Measurements from ENCODE around the gene PLCH2.

The PLCH2 gene

DNA sequence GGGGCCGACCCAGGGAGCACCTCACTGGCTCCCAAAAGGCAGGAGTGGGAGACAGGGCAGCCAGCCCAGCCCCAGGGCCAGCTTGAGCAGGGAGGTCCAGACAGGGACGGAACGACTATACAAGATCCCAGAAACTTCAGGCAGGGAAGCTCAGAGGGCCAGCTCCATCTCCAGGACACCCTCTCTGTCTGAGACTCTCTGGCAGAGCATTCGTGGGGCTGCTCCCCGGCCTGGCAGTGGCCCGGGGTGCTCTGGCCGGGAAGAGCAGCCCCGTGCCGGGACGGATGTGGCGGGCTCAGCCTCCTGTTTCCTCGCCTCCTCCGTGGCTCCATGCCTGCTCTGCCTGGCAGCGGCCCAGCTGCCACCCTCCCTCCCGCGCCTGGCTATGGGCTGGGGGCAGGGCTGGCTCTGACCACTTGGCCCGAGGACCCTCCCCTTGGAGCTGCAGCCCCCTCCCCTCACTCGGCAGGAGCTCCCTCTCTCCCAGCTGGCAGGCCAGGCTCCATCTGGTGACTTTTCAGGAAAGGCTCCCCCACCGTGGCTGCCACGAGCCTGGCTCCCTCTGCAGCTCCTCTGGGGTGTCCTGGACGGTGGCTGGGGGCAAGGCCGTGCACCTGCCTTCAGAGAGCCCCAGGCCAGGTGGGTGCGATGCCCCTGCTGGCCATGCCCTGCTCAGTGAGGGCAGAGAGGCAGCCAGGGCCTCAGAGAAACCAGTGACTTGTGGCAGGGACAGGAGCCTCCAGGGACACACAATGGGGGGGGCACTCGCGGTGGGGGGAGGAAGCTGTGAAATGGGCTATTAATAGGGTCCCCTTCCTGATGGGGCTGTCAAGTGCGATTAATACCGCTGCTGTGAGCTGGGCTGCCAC, 5.6 kb upstream of the PLCH2 start:
- H3K27me3 Mint-ChIP-seq: no peaks in the 10 kb centered on the region
- no peak for ATAC-seq (replicated peaks; ENCODE audit: extremely low read depth, poor library complexity, severe bottlenecking)
- H3K9me3 Mint-ChIP-seq: no peaks in the 10 kb centered on the region
- no peak overlapping the region for H3K27ac Mint-ChIP-seq (ENCODE audit: low read depth)
- DNase-seq (ENCODE audit: low spot score in 2 of 2): no peak
- peaks cover 6% of the 10 kb centered on the region for H3K36me3 Mint-ChIP-seq (ENCODE audit: insufficient read depth)
- H3K4me1 Mint-ChIP-seq: peaks cover 15% of the 10 kb centered on the region
- H3K4me3 Mint-ChIP-seq: no peak overlapping the region

DNA sequence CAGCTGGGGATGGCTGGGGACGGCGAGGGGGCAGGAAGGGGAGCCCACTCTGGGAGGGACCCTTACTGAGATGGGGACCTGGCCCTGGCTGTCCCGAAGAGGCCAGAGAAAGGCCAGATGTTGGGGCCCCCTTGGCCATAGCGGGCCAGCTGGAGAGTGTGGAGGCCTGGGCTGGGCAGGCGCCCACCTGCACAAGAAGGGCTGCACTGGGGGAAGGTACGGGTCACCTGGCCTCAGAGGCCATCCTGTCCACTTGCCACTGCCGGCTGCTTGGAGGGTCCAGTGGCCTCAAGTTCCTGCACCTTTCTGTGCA, 5.0 kb upstream of the PLCH2 start:
- H3K27ac Mint-ChIP-seq (ENCODE audit: low read depth): no peak overlapping the region

DNA sequence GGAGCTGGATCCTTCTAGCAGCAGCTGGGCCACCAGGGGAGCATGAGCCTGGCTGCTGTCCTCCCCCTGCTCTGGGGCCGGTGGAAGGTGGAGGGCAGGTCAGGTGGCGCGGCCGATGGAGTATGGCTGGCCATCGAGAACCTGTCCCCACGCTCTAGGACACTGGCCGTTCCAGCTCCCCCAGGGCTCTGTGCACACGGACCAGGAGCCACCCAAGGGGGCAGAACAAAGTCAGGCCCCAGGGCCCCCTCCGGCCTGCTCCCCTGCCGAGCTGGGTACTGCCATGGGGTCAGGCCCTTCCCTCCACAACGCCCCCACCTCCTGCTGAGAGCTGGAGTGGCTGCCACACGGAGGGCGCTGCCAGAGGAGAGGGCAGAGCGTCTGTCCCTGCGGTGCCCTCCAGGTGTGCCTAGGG, 4.5 kb upstream of the PLCH2 start:
- peaks cover 12% of the 10 kb centered on the region for H3K4me1 Mint-ChIP-seq
- H3K36me3 Mint-ChIP-seq (ENCODE audit: insufficient read depth): peaks cover 5% of the 10 kb centered on the region
- no peaks in the 10 kb centered on the region for H3K27me3 Mint-ChIP-seq
- DNase-seq (ENCODE audit: low spot score in 2 of 2) (no peak), ATAC-seq (replicated peaks; ENCODE audit: extremely low read depth, poor library complexity, severe bottlenecking) (no peak)
- H3K27ac Mint-ChIP-seq (ENCODE audit: low read depth): no peak overlapping the region
- H3K9me3 Mint-ChIP-seq: no peaks in the 10 kb centered on the region
- H3K4me3 Mint-ChIP-seq: no peak overlapping the region

More for the DNA sequence above, 5.0 kb upstream of the PLCH2 start:
- DNase-seq (ENCODE audit: low spot score in 2 of 2) (no peak), ATAC-seq (replicated peaks; ENCODE audit: extremely low read depth, poor library complexity, severe bottlenecking) (no peak)
- no peak overlapping the region for H3K4me3 Mint-ChIP-seq
- H3K9me3 Mint-ChIP-seq: no peaks in the 10 kb centered on the region
- H3K27me3 Mint-ChIP-seq: no peaks in the 10 kb centered on the region
- peaks cover 6% of the 10 kb centered on the region for H3K36me3 Mint-ChIP-seq (ENCODE audit: insufficient read depth)
- peaks cover 15% of the 10 kb centered on the region for H3K4me1 Mint-ChIP-seq

DNA sequence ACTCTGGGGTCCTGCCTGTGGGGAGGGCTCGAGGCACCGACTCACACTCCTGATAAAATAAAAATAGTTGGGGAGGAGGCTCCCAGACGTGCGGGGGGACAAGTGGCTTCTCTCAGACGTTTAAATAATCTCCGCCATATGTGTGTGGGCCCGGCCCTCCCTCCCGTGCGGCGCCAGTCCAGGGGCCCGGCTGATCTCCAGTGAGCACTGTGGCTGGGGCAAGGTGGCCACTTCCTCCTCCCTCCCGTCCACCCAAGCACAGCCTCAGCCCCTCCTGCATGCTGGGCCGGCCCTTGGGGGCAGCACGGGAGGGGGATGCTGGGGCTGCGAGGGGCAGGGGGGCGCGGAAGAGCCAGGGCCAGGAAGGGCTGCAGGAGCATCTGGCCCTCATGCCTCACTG, 4.0 kb upstream of the PLCH2 start:
- Mint-ChIP-seq H3K4me1 (peaks cover 9% of the 10 kb centered on the region), H3K36me3 (ENCODE audit: insufficient read depth) (peaks cover 5% of the 10 kb centered on the region), H3K9me3 (no peaks in the 10 kb centered on the region), H3K27ac (ENCODE audit: low read depth) (no peak overlapping the region), H3K27me3 (no peaks in the 10 kb centered on the region), H3K4me3 (no peak overlapping the region)
- DNase-seq (ENCODE audit: low spot score in 2 of 2): no peak
- no peak for ATAC-seq (replicated peaks; ENCODE audit: extremely low read depth, poor library complexity, severe bottlenecking)

DNA sequence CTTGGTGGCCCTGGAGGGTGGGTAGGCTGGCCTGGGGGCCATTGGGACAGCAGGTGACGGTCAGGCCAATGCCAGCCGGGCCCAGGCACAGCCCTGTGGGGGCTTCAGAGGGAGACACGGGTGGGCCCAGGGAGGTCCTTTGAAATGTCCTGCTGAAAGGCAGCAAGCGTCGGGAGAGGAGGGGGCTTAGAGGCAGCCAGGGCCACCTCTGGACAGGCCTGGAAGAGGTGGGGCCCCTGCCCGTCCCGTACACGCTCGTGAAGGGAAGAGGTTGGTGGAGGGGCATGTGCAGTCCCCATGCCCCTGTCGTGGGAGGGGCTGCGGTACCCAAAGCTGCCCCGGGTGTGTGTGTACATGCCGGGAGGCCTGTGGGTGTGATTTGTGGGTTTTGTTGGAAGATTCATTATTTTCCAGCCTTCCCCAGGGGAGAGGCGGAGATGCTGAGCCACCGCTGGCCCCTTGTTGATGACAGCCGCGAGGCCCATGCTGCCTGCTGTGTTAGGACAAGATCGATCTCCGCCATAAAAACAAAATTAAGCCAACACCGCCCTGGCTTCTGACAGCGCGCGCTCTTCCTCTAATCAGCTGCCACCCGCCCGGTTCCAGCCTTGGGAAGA, 3.4 kb upstream of the PLCH2 start:
- Mint-ChIP-seq H3K4me3 (no peak overlapping the region), H3K9me3 (no peaks in the 10 kb centered on the region), H3K27me3 (no peaks in the 10 kb centered on the region), H3K27ac (ENCODE audit: low read depth) (no peak overlapping the region), H3K36me3 (ENCODE audit: insufficient read depth) (peaks cover 5% of the 10 kb centered on the region), H3K4me1 (peaks cover 9% of the 10 kb centered on the region)
- ATAC-seq (replicated peaks; ENCODE audit: extremely low read depth, poor library complexity, severe bottlenecking) (no peak), DNase-seq (ENCODE audit: low spot score in 2 of 2) (no peak)

DNA sequence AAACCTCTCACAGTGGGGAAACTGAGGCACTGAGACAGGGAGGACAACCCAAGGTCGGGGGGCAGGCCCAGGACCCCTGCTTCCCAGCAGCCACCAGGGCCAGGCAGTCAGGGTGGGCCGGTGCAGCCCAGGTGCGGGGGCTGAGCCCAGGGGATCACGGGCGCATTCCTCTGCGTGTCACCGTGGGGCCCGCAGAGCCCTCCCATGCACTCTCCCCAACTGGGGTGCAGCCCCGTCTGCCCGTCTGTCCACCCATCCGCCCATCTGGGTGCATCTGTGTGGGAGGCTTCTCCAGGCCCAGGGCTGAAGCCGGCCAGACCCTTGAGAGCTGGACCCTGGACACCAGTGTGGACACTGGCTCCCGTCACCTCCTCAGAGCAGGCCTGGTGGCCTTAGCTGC, 2.9 kb upstream of the PLCH2 start:
- H3K27ac Mint-ChIP-seq (ENCODE audit: low read depth): no peak overlapping the region
- H3K4me1 Mint-ChIP-seq: peaks cover 9% of the 10 kb centered on the region
- no peaks in the 10 kb centered on the region for H3K9me3 Mint-ChIP-seq
- ATAC-seq (replicated peaks; ENCODE audit: extremely low read depth, poor library complexity, severe bottlenecking) (no peak), DNase-seq (ENCODE audit: low spot score in 2 of 2) (no peak)
- peaks cover 3% of the 10 kb centered on the region for H3K36me3 Mint-ChIP-seq (ENCODE audit: insufficient read depth)
- H3K4me3 Mint-ChIP-seq: no peak overlapping the region
- no peaks in the 10 kb centered on the region for H3K27me3 Mint-ChIP-seq

DNA sequence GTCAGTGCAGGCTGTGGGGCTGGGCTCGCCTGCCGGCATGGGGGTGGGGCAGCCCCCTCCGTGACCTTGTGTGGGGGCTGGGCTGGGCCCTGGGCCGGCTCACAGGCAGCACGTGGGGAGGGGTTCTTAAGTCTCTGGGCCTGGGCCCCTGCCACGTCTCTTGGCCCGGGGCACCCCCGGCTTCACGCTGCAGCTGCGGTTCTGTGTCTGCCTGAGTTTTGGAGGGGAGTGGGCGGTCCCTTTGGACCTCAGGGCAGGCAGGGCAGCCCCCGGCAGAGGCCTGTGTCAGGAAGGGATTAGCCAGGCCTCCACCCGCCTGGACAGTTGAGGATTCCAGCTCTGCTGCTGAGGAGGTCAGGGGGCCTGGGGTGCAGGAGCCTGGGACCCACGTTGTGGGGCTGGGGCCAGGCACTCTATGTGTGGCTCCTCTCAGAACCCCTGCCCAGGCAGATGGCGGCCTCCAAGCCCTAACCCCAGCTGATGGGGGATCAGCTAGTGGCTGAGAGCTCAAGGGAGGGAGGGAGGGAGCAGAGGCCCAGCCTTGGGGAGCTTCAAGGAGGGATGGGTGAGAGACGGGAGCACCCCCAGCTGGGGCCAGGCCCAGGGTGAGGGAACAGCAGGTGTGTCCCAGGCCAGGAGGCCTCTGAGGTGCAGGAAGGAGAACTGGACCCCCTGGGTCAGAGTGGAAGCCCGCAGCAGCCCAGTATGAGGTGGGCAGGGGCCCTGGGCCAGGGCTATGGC, 1.8 kb upstream of the PLCH2 start:
- peaks cover 5% of the 10 kb centered on the region for H3K4me1 Mint-ChIP-seq
- no peak overlapping the region for H3K4me3 Mint-ChIP-seq
- H3K36me3 Mint-ChIP-seq (ENCODE audit: insufficient read depth): peaks cover 4% of the 10 kb centered on the region
- H3K9me3 Mint-ChIP-seq: no peaks in the 10 kb centered on the region
- H3K27me3 Mint-ChIP-seq: no peaks in the 10 kb centered on the region
- ATAC-seq (replicated peaks; ENCODE audit: extremely low read depth, poor library complexity, severe bottlenecking): no peak
- no peak overlapping the region for H3K27ac Mint-ChIP-seq (ENCODE audit: low read depth)
- no peak for DNase-seq (ENCODE audit: low spot score in 2 of 2)

DNA sequence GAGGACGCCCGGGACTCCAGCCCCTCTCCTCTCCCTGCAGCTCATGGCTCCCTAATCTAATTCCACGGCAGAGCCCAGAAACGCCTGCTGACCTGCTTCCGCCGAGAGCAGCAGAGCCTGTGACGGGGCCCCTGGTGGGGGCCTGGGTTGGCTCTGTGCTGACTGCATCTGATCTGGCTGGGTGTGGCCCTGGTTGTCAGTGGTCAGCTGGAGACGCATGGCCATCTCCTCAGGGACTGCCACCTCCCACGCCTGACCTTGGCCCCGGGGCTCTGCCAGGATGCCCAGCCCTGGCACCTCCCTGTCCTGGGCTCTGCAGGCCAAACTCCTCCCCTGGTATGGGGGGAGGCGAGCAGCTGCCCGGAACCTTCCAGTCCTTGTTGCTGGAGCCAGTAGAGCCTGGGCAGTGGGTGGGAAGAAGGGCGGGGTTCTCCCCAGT, 1.1 kb upstream of the PLCH2 start:
- ATAC-seq (replicated peaks; ENCODE audit: extremely low read depth, poor library complexity, severe bottlenecking) (no peak), DNase-seq (ENCODE audit: low spot score in 2 of 2) (no peak)
- no peak overlapping the region for H3K4me3 Mint-ChIP-seq
- H3K36me3 Mint-ChIP-seq (ENCODE audit: insufficient read depth): peaks cover 2% of the 10 kb centered on the region
- H3K9me3 Mint-ChIP-seq: no peaks in the 10 kb centered on the region
- no peak overlapping the region for H3K27ac Mint-ChIP-seq (ENCODE audit: low read depth)
- peaks cover 4% of the 10 kb centered on the region for H3K4me1 Mint-ChIP-seq
- no peaks in the 10 kb centered on the region for H3K27me3 Mint-ChIP-seq

DNA sequence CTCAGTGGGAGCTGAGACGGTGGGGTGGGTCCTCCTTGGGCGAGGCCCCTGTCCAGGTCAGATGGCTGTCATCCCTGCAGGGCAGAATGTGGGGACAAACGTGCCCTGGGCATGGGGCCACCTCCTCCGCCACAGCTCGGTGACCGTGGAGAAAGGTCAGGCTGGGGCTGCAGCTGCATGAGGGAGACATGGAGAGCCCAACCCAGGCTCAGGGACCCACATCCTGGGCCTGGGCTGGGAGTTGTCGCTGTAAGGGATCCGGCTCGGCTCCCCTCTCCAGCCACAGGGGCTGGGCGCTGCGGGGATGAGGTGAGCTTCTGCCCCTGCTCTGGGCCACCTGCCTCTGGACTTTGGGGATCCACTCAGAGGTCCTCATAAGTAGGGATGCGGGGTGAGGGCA, 518 bp upstream of the PLCH2 start:
- no peak overlapping the region for H3K27ac Mint-ChIP-seq (ENCODE audit: low read depth)
- H3K36me3 Mint-ChIP-seq (ENCODE audit: insufficient read depth): peaks cover 2% of the 10 kb centered on the region
- H3K4me3 Mint-ChIP-seq: no peak overlapping the region
- ATAC-seq (replicated peaks; ENCODE audit: extremely low read depth, poor library complexity, severe bottlenecking): no peak
- H3K27me3 Mint-ChIP-seq: no peaks in the 10 kb centered on the region
- no peaks in the 10 kb centered on the region for H3K9me3 Mint-ChIP-seq
- DNase-seq (ENCODE audit: low spot score in 2 of 2): no peak
- H3K4me1 Mint-ChIP-seq: no peaks in the 10 kb centered on the region

DNA sequence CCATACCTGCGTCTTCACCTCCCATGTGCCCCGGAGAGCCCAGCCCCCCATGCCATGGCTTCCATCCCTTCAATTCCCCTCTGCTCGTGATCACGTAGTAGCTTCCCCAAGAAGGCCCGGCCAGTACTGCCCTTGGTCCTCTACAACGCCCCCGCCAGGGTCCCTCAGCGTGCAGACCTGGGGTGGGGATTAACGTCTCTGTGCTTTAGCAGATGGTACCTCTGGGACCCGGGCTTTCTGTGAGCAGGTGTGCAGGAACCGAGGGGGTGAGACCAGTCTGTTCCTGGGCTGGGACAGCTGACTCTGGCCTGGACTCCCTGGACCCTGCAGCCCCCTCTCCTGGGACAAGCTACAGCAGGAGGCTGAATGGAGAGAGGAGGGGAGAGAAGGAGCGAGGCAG, 1.2 kb downstream of the PLCH2 start:
- Mint-ChIP-seq H3K4me3 (no peak overlapping the region), H3K27me3 (no peaks in the 10 kb centered on the region), H3K27ac (ENCODE audit: low read depth) (no peak overlapping the region), H3K9me3 (no peaks in the 10 kb centered on the region), H3K4me1 (no peaks in the 10 kb centered on the region), H3K36me3 (ENCODE audit: insufficient read depth) (peaks cover 2% of the 10 kb centered on the region)
- DNase-seq (ENCODE audit: low spot score in 2 of 2): no peak
- no peak for ATAC-seq (replicated peaks; ENCODE audit: extremely low read depth, poor library complexity, severe bottlenecking)

DNA sequence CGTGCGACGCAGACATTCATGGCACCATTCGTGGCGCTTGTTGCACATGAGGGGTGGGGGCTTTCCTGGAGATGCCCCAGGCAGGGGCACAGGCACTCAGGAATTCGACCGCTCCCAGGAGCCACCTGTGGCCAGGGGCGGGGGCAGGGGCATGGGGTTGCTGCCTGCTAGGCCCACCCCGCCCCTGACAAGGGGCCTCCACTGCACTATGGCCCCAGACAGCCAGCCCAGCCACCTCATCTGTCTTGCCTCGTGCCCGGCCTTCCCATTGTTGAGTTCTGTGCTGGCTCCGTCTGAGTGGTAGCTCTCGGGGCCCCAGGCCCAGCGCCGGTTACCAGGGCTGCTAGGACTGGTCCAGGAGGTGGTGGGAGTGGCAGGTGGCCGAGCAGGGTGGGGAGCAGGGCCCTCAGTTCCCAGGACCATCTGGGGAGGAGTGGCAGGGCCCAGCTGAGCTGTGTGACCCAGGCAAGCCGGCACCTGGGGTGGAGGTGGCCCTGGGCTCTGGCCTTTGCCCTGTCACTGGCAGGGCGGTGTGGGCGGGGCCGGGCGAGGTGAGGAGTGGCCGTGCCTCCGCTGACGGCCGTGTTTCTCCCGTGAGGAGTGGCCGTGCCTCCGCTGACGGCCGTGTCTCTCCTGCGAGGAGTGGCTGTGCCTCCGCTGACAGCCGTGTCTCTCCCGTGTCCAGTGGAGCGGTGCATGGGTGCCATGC, 1.9 kb downstream of the PLCH2 start:
- no peak for ATAC-seq (replicated peaks; ENCODE audit: extremely low read depth, poor library complexity, severe bottlenecking)
- peaks cover 2% of the 10 kb centered on the region for H3K36me3 Mint-ChIP-seq (ENCODE audit: insufficient read depth)
- no peak for DNase-seq (ENCODE audit: low spot score in 2 of 2)

DNA sequence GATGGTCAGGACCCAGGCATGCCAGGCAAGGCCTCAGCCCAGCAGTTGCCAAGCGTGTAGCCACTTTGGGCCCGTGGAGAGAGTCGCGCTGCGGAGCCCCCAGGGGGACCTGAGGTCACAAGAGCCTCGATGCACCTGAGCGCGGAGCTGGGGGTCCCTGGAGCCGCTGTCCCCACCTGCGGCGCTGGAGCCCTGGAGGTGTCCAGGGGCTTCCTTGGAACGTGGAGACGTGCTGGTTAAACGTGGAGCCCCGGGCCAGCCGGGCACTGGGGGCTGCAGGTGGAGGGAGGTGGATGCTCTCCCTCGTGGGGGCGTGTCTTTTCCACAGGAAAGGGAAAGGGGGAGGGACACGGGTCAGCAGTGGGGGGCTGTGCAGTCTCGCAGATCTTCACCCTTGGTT, 3.1 kb downstream of the PLCH2 start:
- H3K27me3 Mint-ChIP-seq: no peaks in the 10 kb centered on the region
- ATAC-seq (replicated peaks; ENCODE audit: extremely low read depth, poor library complexity, severe bottlenecking) (no peak), DNase-seq (ENCODE audit: low spot score in 2 of 2) (no peak)
- peaks cover 4% of the 10 kb centered on the region for H3K4me1 Mint-ChIP-seq
- H3K4me3 Mint-ChIP-seq: no peak overlapping the region
- no peaks in the 10 kb centered on the region for H3K9me3 Mint-ChIP-seq
- H3K36me3 Mint-ChIP-seq (ENCODE audit: insufficient read depth): peaks cover 1% of the 10 kb centered on the region
- no peak overlapping the region for H3K27ac Mint-ChIP-seq (ENCODE audit: low read depth)

More for the DNA sequence above, 1.9 kb downstream of the PLCH2 start:
- Mint-ChIP-seq H3K27me3 (no peaks in the 10 kb centered on the region), H3K9me3 (no peaks in the 10 kb centered on the region), H3K27ac (ENCODE audit: low read depth) (no peak overlapping the region), H3K4me1 (no peaks in the 10 kb centered on the region), H3K4me3 (no peak overlapping the region)
